Endothelial cell of umbilical vein (primary cell): ENCODE data around the gene MTPN. TPM values are rescaled to one million over a fixed set of nuclear protein-coding genes. Genes with fewer than 3 reads are reported as not detected.

Experiments used
- BruUV-seq: library from RNA; stranded (reverse); fragments of 400-500 nt; replicated peaks from 2 replicates; lab custom pipeline; 2021; lab: Mats Ljungman, UMichigan
- CTCF ChIA-PET: fragments of 300-600, 350-600 bp; sonication (Branson Sonifier 250); formaldehyde crosslinking; loops from one replicate; lab custom pipeline; 2021; ENCODE audit warnings: antibody characterized with exemption, inconsistent platforms; lab: Charles Lee
- POLR2A ChIA-PET: fragments of 300-600, 350-600 bp; sonication (Branson Sonifier 250); formaldehyde crosslinking; loops from one replicate; lab custom pipeline; 2021; ENCODE audit warnings: antibody characterized with exemption, inconsistent platforms; lab: Charles Lee
- DNase-seq: peaks from one replicate; pipeline ENCODE4 v3.0.0-alpha.2; 2011; ENCODE audit warnings: low read depth, low spot score
- FAIRE-seq: peaks from 2 replicates; lab custom pipeline; 2011; peaks lifted over from hg19 to GRCh38; lab: Jason Lieb, UNC
- H2AFZ ChIP-seq: 2 replicates; pipeline ENCODE4 v1.6.0; 2012; ENCODE audit warnings: low read depth, low read length, control low read depth, inconsistent platforms
- H3K27ac ChIP-seq: 2 replicates; pipeline ENCODE4 v1.5.1; 2011; ENCODE audit warnings: low read depth, mild to moderate bottlenecking, control low read depth, low read length, moderate library complexity; ENCODE audit not compliant: insufficient read depth
- H3K27me3 ChIP-seq, 2 experiments: 2 replicates each; pipeline versions ENCODE4 v1.6.0 to v1.6.1; 2011; ENCODE audit warnings: low read length in 2 of 2, mixed read lengths in 1 of 2; ENCODE audit not compliant: control insufficient read depth in 2 of 2, insufficient read depth in 2 of 2
- H3K36me3 ChIP-seq, 2 experiments: 2 replicates in 1 of 2; 3 replicates in 1 of 2; pipeline ENCODE4 v1.5.1; 2011; ENCODE audit warnings: low read length in 2 of 2, mild to moderate bottlenecking in 1 of 2, moderate library complexity in 1 of 2; ENCODE audit not compliant: control insufficient read depth in 2 of 2, insufficient read depth in 2 of 2; ENCODE audit errors: extremely low read depth in 1 of 2
- H3K4me1 ChIP-seq: 3 replicates; pipeline ENCODE4 v1.5.1; 2011; ENCODE audit warnings: mild to moderate bottlenecking, low read length; ENCODE audit not compliant: control insufficient read depth, insufficient read depth; ENCODE audit errors: extremely low read depth
- H3K4me2 ChIP-seq: 2 replicates; pipeline ENCODE4 v1.6.1; 2011; ENCODE audit warnings: low read length, control low read depth, mixed read lengths; ENCODE audit not compliant: insufficient read depth
- H3K4me3 ChIP-seq, 3 experiments: fragments of 200-600 bp in 1 of 3; sonication (generic), shearing (Covaris generic) in 1 of 3; replicated peaks in 1 of 3; 2 replicates each; pipeline ENCODE4 v1.5.1; 2011 to 2016; ENCODE audit warnings: control low read depth in 3 of 3, low read length in 3 of 3, mild to moderate bottlenecking in 2 of 3, inconsistent platforms in 1 of 3, low read depth in 1 of 3, moderate library complexity in 1 of 3; ENCODE audit not compliant: insufficient read depth in 1 of 3
- H3K79me2 ChIP-seq: 2 replicates; pipeline ENCODE4 v1.6.0; 2012; ENCODE audit warnings: low read length, inconsistent platforms; ENCODE audit not compliant: control insufficient read depth, insufficient read depth
- H3K9ac ChIP-seq: replicated peaks from 2 replicates; pipeline ENCODE3; 2011; ENCODE audit warnings: low read length, control low read depth; ENCODE audit not compliant: insufficient read depth; ENCODE audit errors: extremely low read depth
- H3K9me1 ChIP-seq: replicated peaks from 3 replicates; pipeline ENCODE4 v1.6.0; 2011; ENCODE audit warnings: mild to moderate bottlenecking, low read length; ENCODE audit not compliant: control insufficient read depth, insufficient read depth; ENCODE audit errors: extremely low read depth
- H3K9me3 ChIP-seq: replicated peaks from 2 replicates; pipeline ENCODE4 v1.5.1; 2012; ENCODE audit warnings: low read length, inconsistent platforms; ENCODE audit not compliant: control insufficient read depth, insufficient read depth
- H4K20me1 ChIP-seq: replicated peaks from 2 replicates; pipeline ENCODE3; 2011; ENCODE audit warnings: mild to moderate bottlenecking, low read length; ENCODE audit not compliant: control insufficient read depth, insufficient read depth; ENCODE audit errors: extremely low read depth
- CTCF ChIP-seq, 2 donors: IDR thresholded peaks; 1 replicate in 1 of 2; 2 replicates in 1 of 2; pipeline ENCODE4 v1.5.1; 2011; ENCODE audit warnings: low read length in 2 of 2, mild to moderate bottlenecking in 2 of 2, moderate library complexity in 2 of 2, control low read depth in 1 of 2, inconsistent platforms in 1 of 2, low read depth in 1 of 2; ENCODE audit not compliant: insufficient read depth in 1 of 2; ENCODE audit errors: extremely low read depth in 1 of 2
- EZH2 ChIP-seq: IDR thresholded peaks from 2 replicates; pipeline ENCODE4 v1.6.1; 2012; ENCODE audit warnings: borderline replicate concordance, low read depth, mild to moderate bottlenecking, moderate library complexity, low read length, inconsistent platforms; ENCODE audit not compliant: severe bottlenecking
- FOS ChIP-seq: IDR thresholded peaks from 2 replicates; pipeline ENCODE4 v1.6.1; 2011; ENCODE audit warnings: mild to moderate bottlenecking, low read length, moderate library complexity, borderline replicate concordance; ENCODE audit not compliant: insufficient read depth
- GATA2 ChIP-seq: IDR thresholded peaks from 2 replicates; pipeline ENCODE4 v1.7.0; 2011; ENCODE audit warnings: low read depth, mild to moderate bottlenecking, moderate library complexity, mixed read lengths, low read length; ENCODE audit not compliant: insufficient read length, insufficient read depth
- JUN ChIP-seq: IDR thresholded peaks from 2 replicates; pipeline ENCODE4 v1.6.1; 2011; ENCODE audit warnings: borderline replicate concordance, low read depth; ENCODE audit not compliant: insufficient read length, insufficient read depth
- MAX ChIP-seq: IDR thresholded peaks from 2 replicates; pipeline ENCODE4 v1.6.1; 2011; ENCODE audit not compliant: insufficient read depth, insufficient read length
- MYC ChIP-seq: IDR thresholded peaks from one replicate; pipeline ENCODE4 v1.6.1; 2011; ENCODE audit warnings: mild to moderate bottlenecking, low read depth, low read length
- POLR2A ChIP-seq: IDR thresholded peaks from 2 replicates; pipeline ENCODE4 v1.6.1; 2012; ENCODE audit warnings: low read depth, mild to moderate bottlenecking, control low read depth, low read length
- POLR2AphosphoS5 ChIP-seq: IDR thresholded peaks from 2 replicates; pipeline ENCODE4 v1.6.1; 2012; ENCODE audit warnings: low read depth, mild to moderate bottlenecking, control low read depth, low read length, moderate library complexity; ENCODE audit not compliant: insufficient read depth
- dilution Hi-C: fragments of 300-500 bp; cut with MboI; formaldehyde crosslinking; loops from one replicate; pipeline ENCODE4 v1.15.0; 2019; ENCODE audit warnings: low sequenced_read_pairs; ENCODE audit not compliant: extremely low pct_ligation_motif_present
- intact Hi-C: fragments of 100-400 bp; cut with micrococcal nuclease; formaldehyde crosslinking; loops from one replicate; pipeline ENCODE4 v1.10.0; 2022
- polyA plus RNA-seq, 4 experiments: library from polyadenylated mRNA; depleted of rRNA in 3 of 4; stranded (reverse) in 3 of 4; unstranded in 1 of 4; fragments of >200 nt; gene quantifications; 2 replicates each; pipeline versions ENCODE4 v1.2.1 to v1.2.3, GENCODE V29; 2011 to 2012; ENCODE audit warnings: missing spikeins in 1 of 4
- total RNA-seq: library from RNA; stranded (reverse); gene quantifications from 2 replicates; pipeline ENCODE4 v1.2.3, GENCODE V29; 2021

The MTPN gene
- total and polyA plus RNA-seq, 2 donors (not counting 3 experiments of a cell fraction or from before 2014, with no cell fraction given), result 58.1 to 174 TPM

- no peak for TF ChIP-seq CTCF (IDR thresholded peaks at IDR 0.05; ENCODE audit: extremely low read depth in 1 of 2, insufficient read depth in 1 of 2, low read depth in 1 of 2, low read length in 2 of 2)
- TF ChIP-seq MYC, result no peak
- no peak for TF ChIP-seq GATA2
- no peak for TF ChIP-seq POLR2AphosphoS5
- no peak overlapping the region for H3K4me2 ChIP-seq
- peaks cover 8% of the 10 kb centered on the region for H4K20me1 ChIP-seq
- BruUV-seq, result no TSS peak
- FAIRE-seq (no peak), DNase-seq (no peak)
- H3K9me1 ChIP-seq, result no peaks in the 10 kb centered on the region
- no peaks in the 10 kb centered on the region for H3K9me3 ChIP-seq
- peaks cover 0 to 7% of the 10 kb centered on the region in 2 experiments for H3K36me3 ChIP-seq
- H3K9ac ChIP-seq, result no peak overlapping the region
- ChIA-PET POLR2A (no interaction called here), CTCF (no interaction called here)
- no peak overlapping the region for H2AFZ ChIP-seq
- H3K27me3 ChIP-seq, result no peaks in the 10 kb centered on the region
- H3K4me1 ChIP-seq, result peaks cover 11% of the 10 kb centered on the region
- H3K79me2 ChIP-seq, result peaks cover 95% of the 10 kb centered on the region
- intact Hi-C loops, result no loop called here
- dilution Hi-C loops, result no loop called here
- H3K27ac ChIP-seq, result no peak overlapping the region
- H3K4me3 ChIP-seq, result no peak overlapping the region
Observed at GRCh38 chr7:135970682-135971365, 6.3 kb downstream of the MTPN start.

GRCh38 chr7:135970045-135970444 is 7.1 kb downstream of the MTPN start:
- Histone ChIP-seq H3K79me2 (peaks cover 94% of the 10 kb centered on the region), H3K9me1 (no peaks in the 10 kb centered on the region), H3K4me3 (no peak overlapping the region), H3K9me3 (no peaks in the 10 kb centered on the region), H3K27me3 (no peaks in the 10 kb centered on the region), H2AFZ (no peak overlapping the region), H4K20me1 (peaks cover 8% of the 10 kb centered on the region), H3K36me3 (peaks cover 0 to 7% of the 10 kb centered on the region in 2 experiments), H3K9ac (no peak overlapping the region), H3K27ac (no peak overlapping the region), H3K4me2 (no peak overlapping the region), H3K4me1 (peaks cover 4% of the 10 kb centered on the region)
- CTCF ChIA-PET, result no interaction called here
- BruUV-seq, result no TSS peak
- POLR2A ChIA-PET, result no interaction called here
- TF ChIP-seq EZH2 (no peak), FOS (no peak), JUN (no peak), MYC (no peak), POLR2A (no peak), POLR2AphosphoS5 (no peak), MAX (no peak)
- dilution Hi-C loops, result no loop called here
- DNase-seq (no peak), FAIRE-seq (no peak)
- intact Hi-C loops, result no loop called here
